ENCODE measurements around the gene MPC2.

DNA sequence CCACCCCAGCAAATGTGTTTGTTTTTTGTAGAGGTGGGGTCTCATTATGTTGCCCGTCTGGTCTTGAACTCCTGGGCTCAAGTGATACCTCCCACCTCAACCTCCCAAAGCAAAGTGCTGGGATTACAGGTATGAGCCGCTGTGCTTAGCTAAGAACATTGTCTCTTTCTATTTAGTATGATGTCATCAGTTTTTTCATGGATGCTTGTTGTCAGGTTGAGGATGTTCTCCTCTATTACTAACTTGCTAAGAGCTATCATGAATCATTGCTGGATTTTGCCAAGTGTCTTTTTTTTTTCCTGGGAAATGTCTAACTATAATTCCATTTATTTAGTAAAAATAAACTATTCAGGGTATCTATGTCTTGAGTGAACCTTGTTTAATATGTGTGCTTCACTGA is 19.0 kb upstream of the MPC2 start:
- TF ChIP-seq CTCF (IDR thresholded peaks at IDR 0.05; ENCODE audit: control extremely low read depth in 1 of 3, insufficient read depth in 1 of 3, low read depth in 1 of 3, low read length in 3 of 3) (no peak), CBX8 (IDR thresholded peaks at IDR 0.05; ENCODE audit: borderline replicate concordance, low read depth, low read length) (no peak), TAF1 (IDR thresholded peaks at IDR 0.05; ENCODE audit: low read depth, low read length) (no peak), RNF2 (IDR thresholded peaks at IDR 0.05; ENCODE audit: borderline replicate concordance, low read depth, low read length, missing control alignments, poor library complexity, severe bottlenecking) (no peak), POLR2A (IDR thresholded peaks at IDR 0.05; ENCODE audit: control extremely low read depth in 1 of 2, low read depth in 2 of 2, low read length in 2 of 2) (no peak), POLR2AphosphoS5 (IDR thresholded peaks at IDR 0.05; ENCODE audit: low read depth, low read length) (no peak), HDAC2 (IDR thresholded peaks at IDR 0.05; ENCODE audit: borderline replicate concordance in 1 of 2, low read depth in 2 of 2, low read length in 2 of 2) (no peak), EZH2 (IDR thresholded peaks at IDR 0.05; ENCODE audit: low read depth, low read length, severe bottlenecking) (no peak), SP1 (IDR thresholded peaks at IDR 0.05; ENCODE audit: low read depth, low read length) (no peak), RXRA (IDR thresholded peaks at IDR 0.05; ENCODE audit: insufficient read depth, low read depth, low read length) (no peak), TAF7 (optimal IDR thresholded peaks at IDR 0.05; ENCODE audit: borderline replicate concordance, low read depth, low read length) (no peak)
